SJCRH30 (cell line): Measurements from ENCODE around the gene CNTNAP2. TPM values are rescaled to one million over a fixed set of nuclear protein-coding genes. Genes with fewer than 3 reads are reported as not detected.

Experiments used
- DNase-seq, 2 experiments: peaks; one replicate each; pipeline ENCODE4 v3.0.0-alpha.2; 2015 to 2020
- H3K27ac ChIP-seq: fragments of 250-450 bp; sonication (Bioruptor Pico); 2 replicates; pipeline ENCODE4 v1.5.1; 2020; ENCODE audit warnings: mild to moderate bottlenecking, moderate library complexity
- H3K27me3 ChIP-seq: fragments of 250-450 bp; sonication (Bioruptor Pico); 2 replicates; pipeline ENCODE4 v1.5.1; 2020; ENCODE audit warnings: mild to moderate bottlenecking, moderate library complexity
- H3K36me3 ChIP-seq: fragments of 250-450 bp; sonication (Bioruptor Pico); 2 replicates; pipeline ENCODE4 v1.5.1; 2020; ENCODE audit warnings: mild to moderate bottlenecking, moderate library complexity
- H3K4me1 ChIP-seq: fragments of 250-450 bp; sonication (Bioruptor Pico); 2 replicates; pipeline ENCODE4 v1.5.1; 2020; ENCODE audit warnings: mild to moderate bottlenecking, moderate library complexity
- H3K4me3 ChIP-seq: fragments of 250-450 bp; sonication (Bioruptor Pico); 2 replicates; pipeline ENCODE4 v1.5.1; 2020; ENCODE audit warnings: mild to moderate bottlenecking, moderate library complexity
- H3K9me3 ChIP-seq: fragments of 250-450 bp; sonication (Bioruptor Pico); replicated peaks from 2 replicates; pipeline ENCODE4 v1.5.1; 2020; ENCODE audit warnings: mild to moderate bottlenecking, moderate library complexity
- total RNA-seq: library from RNA; depleted of rRNA; stranded (reverse); fragments of >200 nt; shearing (Covaris generic); gene quantifications from 2 replicates; pipeline ENCODE4 v1.2.3, GENCODE V29; 2014

CNTNAP2 gene
- total RNA-seq, 1 experiment from 2014 or later = not detected

DNA sequence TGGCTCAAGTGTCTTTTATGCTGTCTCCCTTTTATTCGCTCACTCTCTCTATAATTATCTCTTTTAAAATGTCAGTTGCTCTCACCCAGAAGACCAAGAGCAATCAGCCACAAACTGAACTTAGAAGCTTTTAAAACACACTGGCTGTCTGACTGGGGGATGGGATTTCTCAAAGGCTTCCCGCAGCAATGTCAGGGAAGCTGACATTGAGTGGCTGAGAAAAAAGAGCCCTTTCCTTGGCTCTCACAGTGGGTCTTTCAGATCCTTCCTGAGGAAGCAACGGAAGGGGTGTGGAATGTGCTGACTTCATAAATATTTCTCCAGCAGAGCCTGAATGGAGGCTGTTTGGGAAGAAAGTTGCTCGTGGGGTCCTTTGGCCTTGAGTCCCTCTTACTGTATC, 2028.2 kb downstream of the CNTNAP2 start:
- no peak for DNase-seq
- no peak overlapping the region for H3K27ac ChIP-seq

DNA sequence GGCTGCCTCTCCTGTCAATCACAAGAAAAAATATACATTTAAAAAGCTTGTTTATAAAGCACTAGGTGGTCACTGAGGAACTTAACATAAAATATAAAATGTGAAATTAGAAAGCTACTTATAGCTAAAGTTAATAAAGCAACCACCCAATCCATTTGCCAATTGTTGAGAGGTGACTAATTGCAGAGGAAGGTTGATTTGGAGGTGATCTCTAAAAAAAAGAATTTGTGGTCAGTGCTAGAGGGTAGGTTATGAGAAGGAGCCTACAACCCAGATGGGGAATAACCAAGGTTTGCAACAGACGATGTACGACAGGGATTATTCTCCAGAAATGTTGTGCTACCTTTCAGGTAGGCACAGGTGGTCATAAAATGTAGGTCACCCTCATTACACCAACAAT, 2029.7 kb downstream of the CNTNAP2 start:
- no peak overlapping the region for H3K27ac ChIP-seq
- H3K9me3 ChIP-seq = no peaks in the 10 kb centered on the region
- DNase-seq = no peak

More for the DNA sequence above, 2028.2 kb downstream of the CNTNAP2 start:
- Histone ChIP-seq H3K4me3 (no peak overlapping the region), H3K4me1 (no peaks in the 10 kb centered on the region), H3K36me3 (no peaks in the 10 kb centered on the region), H3K27me3 (peaks cover 3% of the 10 kb centered on the region; the same call in 1 of the 2 replicates), H3K9me3 (no peaks in the 10 kb centered on the region)

DNA sequence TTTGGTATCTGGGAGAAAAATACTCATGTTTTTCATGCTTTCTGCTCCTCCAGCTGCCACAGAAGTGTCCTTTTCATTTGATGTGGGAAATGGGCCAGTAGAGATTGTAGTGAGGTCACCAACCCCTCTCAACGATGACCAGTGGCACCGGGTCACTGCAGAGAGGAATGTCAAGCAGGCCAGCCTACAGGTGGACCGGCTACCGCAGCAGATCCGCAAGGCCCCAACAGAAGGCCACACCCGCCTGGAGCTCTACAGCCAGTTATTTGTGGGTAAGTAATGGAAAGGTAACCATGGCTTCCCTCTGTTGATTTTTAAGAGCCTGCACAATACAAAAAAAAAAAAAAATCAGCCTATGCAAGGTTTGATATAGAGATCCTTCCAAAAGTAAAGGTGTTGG, 2030.8 kb downstream of the CNTNAP2 start:
- no peak for DNase-seq
- no peak overlapping the region for H3K4me3 ChIP-seq
- H3K9me3 ChIP-seq = no peaks in the 10 kb centered on the region
- no peaks in the 10 kb centered on the region for H3K4me1 ChIP-seq
- no peaks in the 10 kb centered on the region for H3K36me3 ChIP-seq
- H3K27me3 ChIP-seq = peaks cover 3% of the 10 kb centered on the region; the same call in 1 of the 2 replicates
- no peak overlapping the region for H3K27ac ChIP-seq

More for the DNA sequence above, 2029.7 kb downstream of the CNTNAP2 start:
- H3K4me1 ChIP-seq = no peaks in the 10 kb centered on the region
- H3K36me3 ChIP-seq = no peaks in the 10 kb centered on the region
- peaks cover 3% of the 10 kb centered on the region; the same call in 1 of the 2 replicates for H3K27me3 ChIP-seq
- H3K4me3 ChIP-seq = no peak overlapping the region

DNA sequence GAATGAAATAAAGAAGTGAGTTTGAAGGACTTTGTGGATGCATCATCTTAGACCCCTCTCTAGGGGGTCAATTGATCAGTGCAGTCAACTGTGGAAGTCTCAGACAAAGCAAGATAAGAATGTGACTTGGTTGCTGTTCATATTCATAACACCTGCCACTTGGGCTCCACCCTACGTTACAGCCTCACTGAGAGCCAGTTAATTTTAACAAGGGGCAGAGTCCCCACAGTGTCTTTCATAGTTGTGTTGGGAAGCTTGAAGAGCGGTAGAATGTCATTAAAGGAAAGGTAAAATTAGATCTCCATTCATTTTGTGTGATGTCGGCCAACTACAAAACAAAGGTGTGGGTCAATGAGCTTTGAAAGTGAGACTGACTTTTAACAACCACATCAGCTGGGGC, 2031.9 kb downstream of the CNTNAP2 start:
- H3K36me3 ChIP-seq = no peaks in the 10 kb centered on the region
- H3K4me3 ChIP-seq = no peak overlapping the region

DNA sequence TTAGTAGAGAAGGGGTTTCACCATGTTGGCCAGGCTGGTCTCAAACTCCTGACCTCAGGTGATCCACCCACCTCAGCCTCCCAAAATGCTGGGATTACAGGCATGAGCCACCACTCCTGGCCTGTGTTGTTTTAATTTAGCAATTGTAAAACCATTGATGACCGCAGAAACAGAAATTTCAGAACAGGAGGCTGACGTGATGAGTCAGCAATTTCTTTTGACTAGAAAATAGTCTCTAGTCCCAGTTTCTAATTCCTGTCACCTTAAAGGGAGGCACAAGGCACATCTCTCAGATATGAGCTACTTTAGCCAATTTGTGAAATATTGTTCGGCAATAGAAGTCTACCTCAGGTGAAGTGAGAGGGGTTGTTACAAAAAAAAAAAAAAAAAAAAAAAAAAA, 2033.1 kb downstream of the CNTNAP2 start:
- Histone ChIP-seq H3K4me1 (no peaks in the 10 kb centered on the region), H3K36me3 (no peaks in the 10 kb centered on the region), H3K9me3 (no peaks in the 10 kb centered on the region), H3K27ac (no peak overlapping the region), H3K27me3 (0 out of 2 replicates have a peak, but pooled peaks cover 3% of the 10 kb centered on the region), H3K4me3 (no peak overlapping the region)
- no peak for DNase-seq

More for the DNA sequence above, 2031.9 kb downstream of the CNTNAP2 start:
- Histone ChIP-seq H3K27ac (no peak overlapping the region), H3K4me1 (no peaks in the 10 kb centered on the region), H3K9me3 (no peaks in the 10 kb centered on the region), H3K27me3 (peaks cover 3% of the 10 kb centered on the region; the same call in 1 of the 2 replicates)
- no peak for DNase-seq

DNA sequence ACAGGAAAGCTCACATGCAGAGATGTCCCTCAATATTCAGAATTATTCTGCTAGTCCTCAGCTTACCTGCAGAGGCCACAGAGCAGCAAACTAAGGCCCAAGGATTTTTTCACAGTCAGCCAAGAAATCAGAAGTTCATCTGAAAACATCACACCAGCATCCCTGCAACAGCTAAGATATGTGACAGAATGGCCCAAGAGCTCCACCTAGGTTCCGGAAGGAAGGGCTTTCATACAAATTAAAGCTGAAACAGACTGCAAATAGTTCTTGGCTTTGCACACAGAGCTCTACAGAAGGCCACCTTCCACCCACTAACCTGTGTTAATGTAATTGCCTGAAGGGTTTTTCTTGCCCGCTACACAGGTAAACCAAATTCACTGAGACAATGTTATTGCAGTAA, 2035.2 kb downstream of the CNTNAP2 start:
- Histone ChIP-seq H3K4me1 (no peaks in the 10 kb centered on the region), H3K9me3 (no peaks in the 10 kb centered on the region), H3K4me3 (no peak overlapping the region), H3K27me3 (0 out of 2 replicates have a peak, but pooled peaks cover 3% of the 10 kb centered on the region), H3K36me3 (no peaks in the 10 kb centered on the region), H3K27ac (no peak overlapping the region)
- DNase-seq = no peak

DNA sequence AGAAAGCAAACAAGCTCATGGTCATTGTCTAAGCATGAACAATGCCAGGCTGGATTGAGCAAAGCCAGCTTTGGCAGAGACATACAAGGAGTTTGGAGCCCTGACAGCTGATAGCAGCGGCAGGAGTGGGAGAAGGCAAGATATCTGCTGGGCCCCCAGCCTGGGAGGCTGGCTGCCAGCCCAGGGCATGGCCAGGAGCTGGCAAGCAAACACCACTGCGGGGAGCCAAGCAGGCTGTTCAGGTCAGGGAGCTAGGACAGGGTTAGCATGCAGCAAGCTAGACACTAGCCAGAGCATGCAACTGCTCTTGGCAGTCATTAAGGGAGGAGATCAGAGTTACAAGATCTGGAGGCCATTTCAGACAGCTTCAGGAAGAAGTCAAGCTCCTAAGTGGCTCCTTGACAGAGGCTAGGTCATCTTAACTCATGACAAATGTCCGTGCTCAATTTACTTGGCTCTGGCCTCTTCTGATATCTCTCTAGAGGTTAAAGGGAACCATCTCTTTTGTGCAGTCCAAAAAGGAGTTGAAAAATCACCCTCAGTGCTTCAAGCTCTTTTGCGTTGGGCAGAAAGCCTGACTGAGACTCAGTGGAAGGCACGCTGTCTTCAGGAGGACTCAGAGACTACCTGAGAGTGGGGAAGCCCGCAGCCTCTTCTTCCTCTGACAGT, 2037.1 kb downstream of the CNTNAP2 start:
- Histone ChIP-seq H3K4me3 (no peak overlapping the region), H3K27ac (no peak overlapping the region), H3K9me3 (no peaks in the 10 kb centered on the region), H3K4me1 (no peaks in the 10 kb centered on the region), H3K27me3 (no peaks in the 10 kb centered on the region), H3K36me3 (no peaks in the 10 kb centered on the region)
- no peak for DNase-seq

DNA sequence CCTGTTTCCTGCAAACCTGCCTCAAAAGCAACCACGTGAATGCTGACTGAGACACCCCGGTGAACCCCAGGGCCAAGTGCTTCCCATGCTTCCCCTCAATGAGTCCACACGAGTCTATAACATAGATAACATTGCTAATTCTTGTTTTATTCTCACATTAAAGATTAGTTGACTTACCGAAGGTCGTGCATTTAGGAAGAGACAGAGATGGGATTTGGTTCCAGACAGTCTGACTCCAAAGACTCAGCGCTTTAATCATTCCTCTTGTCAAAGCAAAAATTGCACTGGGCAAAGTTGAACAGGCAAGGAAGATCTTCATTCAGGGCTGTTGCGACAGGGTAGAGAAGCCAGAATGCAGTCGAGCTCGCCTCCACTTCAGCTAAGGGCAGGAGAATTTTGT, 2038.4 kb downstream of the CNTNAP2 start:
- no peak overlapping the region for H3K27ac ChIP-seq
- no peak overlapping the region for H3K4me3 ChIP-seq
- no peaks in the 10 kb centered on the region for H3K9me3 ChIP-seq
- H3K4me1 ChIP-seq = no peaks in the 10 kb centered on the region
- no peaks in the 10 kb centered on the region for H3K27me3 ChIP-seq
- no peak for DNase-seq
- no peaks in the 10 kb centered on the region for H3K36me3 ChIP-seq

DNA sequence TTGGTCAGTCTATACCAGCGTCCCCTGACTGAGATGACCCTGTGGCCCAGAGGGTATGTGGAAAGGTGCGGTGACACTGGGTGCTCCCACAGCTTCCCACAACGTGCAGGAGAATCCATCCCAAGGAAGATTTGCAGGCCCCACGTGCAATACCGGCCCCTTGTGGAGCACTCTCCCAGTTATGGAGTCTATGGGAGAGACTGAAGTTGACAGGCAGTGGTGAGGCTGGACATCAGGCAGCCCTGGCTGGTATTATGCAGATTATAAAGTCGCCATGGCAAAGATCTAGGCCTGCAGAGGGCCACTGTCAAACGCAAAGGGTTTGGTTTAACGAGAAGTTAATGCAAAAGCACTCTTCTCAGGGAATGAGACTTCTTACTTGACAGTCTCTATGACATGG, 2039.2 kb downstream of the CNTNAP2 start:
- no peaks in the 10 kb centered on the region for H3K4me1 ChIP-seq
- H3K9me3 ChIP-seq = no peaks in the 10 kb centered on the region
- DNase-seq = no peak
- H3K4me3 ChIP-seq = no peak overlapping the region
- no peaks in the 10 kb centered on the region for H3K36me3 ChIP-seq
- no peak overlapping the region for H3K27ac ChIP-seq
- H3K27me3 ChIP-seq = no peaks in the 10 kb centered on the region

DNA sequence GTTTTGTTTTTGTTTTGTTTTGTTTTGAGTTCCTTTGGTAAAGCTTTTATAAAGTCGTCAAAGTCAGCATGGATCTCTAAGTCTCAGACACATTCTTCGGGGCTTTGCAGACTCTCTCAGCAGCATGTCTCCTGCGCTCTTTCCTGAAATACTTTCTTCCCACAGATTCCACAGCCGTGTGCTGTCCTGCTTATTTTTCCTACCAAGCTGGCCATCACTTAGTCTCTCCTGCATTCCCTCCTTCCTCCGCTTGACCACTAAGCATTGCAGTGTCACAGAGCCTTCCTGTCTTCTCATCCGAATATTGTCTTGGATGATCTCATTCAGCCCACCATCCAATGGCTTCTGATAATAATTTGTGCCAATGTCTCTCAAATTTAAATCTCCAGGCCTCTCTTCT, 2039.6 kb downstream of the CNTNAP2 start:
- H3K4me3 ChIP-seq = no peak overlapping the region
- no peaks in the 10 kb centered on the region for H3K36me3 ChIP-seq
- no peak overlapping the region for H3K27ac ChIP-seq
- DNase-seq = no peak
- no peaks in the 10 kb centered on the region for H3K9me3 ChIP-seq
- no peaks in the 10 kb centered on the region for H3K4me1 ChIP-seq
- H3K27me3 ChIP-seq = no peaks in the 10 kb centered on the region

DNA sequence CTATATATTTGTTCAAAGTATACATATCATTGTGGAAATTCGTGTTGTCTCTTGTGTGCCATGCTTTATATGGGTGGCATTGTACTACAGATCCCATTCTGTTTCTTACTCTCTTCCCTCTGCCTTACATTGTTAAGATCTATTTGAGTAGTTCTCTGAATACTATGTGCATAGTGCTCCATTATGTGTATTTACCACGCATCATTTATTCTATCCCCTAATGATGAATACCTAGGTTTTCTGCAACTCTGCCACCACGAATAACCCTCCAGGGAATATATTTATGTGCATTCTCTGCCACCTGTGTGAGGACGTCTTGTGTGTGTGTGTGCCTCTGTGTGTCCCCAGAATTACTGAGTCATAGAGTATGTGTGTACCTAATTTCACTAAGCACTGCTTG, 2042.7 kb downstream of the CNTNAP2 start:
- Histone ChIP-seq H3K27me3 (no peaks in the 10 kb centered on the region), H3K36me3 (no peaks in the 10 kb centered on the region), H3K27ac (no peak overlapping the region), H3K9me3 (no peaks in the 10 kb centered on the region), H3K4me3 (no peak overlapping the region), H3K4me1 (no peaks in the 10 kb centered on the region)
- DNase-seq = no peak

DNA sequence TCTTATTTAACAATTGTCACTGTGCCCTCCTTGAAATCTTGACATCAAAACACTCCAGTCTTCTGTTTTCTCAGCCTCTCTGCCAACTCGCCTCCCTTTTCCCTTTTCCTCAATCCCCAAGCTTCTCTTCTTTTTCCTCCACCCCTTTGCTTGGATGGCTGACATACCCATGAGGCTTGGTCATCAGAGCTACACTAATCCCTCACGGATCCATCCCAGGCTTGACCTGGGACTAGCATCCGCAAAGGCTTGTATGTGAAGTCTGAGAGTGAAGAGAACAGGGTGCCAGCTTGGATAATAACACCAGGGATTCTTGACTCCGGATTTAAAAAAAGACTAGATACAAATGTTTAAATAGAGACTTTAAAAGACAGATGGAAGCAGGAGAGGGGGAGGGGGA, 2045.2 kb downstream of the CNTNAP2 start:
- H3K36me3 ChIP-seq = no peaks in the 10 kb centered on the region
- H3K4me3 ChIP-seq = no peak overlapping the region
- no peaks in the 10 kb centered on the region for H3K4me1 ChIP-seq
- H3K27me3 ChIP-seq = no peaks in the 10 kb centered on the region
- H3K9me3 ChIP-seq = no peaks in the 10 kb centered on the region
- no peak for DNase-seq
- H3K27ac ChIP-seq = no peak overlapping the region

DNA sequence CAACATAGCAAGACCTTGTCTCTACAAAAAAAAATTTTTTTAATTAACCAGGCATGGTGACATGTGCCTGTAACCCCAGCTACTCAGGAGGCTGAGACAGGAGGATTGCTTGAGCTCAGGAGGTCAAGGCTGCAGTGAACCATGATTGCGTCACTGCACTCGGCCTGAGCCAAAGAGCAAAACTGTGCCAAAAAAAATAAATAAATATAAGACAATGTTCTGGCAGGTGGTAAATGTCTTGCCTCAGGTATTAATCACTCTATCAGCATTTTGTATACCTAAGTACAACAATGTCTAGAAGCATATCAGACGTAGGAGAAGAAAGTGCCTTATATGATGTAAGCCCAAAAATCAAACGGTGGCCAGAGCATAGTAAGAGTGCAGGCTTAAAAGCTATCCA, 2046.2 kb downstream of the CNTNAP2 start:
- H3K4me1 ChIP-seq = no peaks in the 10 kb centered on the region
- no peaks in the 10 kb centered on the region for H3K27me3 ChIP-seq
- H3K9me3 ChIP-seq = no peaks in the 10 kb centered on the region
- H3K4me3 ChIP-seq = no peak overlapping the region
- DNase-seq = no peak
- no peaks in the 10 kb centered on the region for H3K36me3 ChIP-seq
- no peak overlapping the region for H3K27ac ChIP-seq

DNA sequence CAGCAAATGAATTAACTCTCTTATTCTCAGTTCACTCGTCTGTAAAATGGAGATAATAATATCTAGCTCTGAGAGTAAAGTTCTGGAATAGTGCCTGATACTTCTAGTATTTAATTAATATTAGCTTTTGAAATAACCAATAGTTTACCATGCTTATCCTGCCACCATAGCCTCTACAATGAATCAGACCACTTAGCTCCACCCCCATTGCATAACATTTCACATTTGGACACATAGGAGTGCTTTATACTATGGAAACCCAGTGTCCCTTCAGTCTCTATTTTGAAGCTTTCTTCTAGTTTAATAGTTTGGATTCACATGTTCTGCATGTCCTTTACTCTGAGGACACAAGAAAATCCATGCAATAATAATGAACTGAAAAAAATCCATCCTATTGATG, 2046.6 kb downstream of the CNTNAP2 start:
- H3K36me3 ChIP-seq = no peaks in the 10 kb centered on the region
- H3K27me3 ChIP-seq = no peaks in the 10 kb centered on the region
- H3K4me3 ChIP-seq = no peak overlapping the region
- no peak overlapping the region for H3K27ac ChIP-seq
- H3K4me1 ChIP-seq = no peaks in the 10 kb centered on the region
- DNase-seq = no peak
- no peaks in the 10 kb centered on the region for H3K9me3 ChIP-seq

DNA sequence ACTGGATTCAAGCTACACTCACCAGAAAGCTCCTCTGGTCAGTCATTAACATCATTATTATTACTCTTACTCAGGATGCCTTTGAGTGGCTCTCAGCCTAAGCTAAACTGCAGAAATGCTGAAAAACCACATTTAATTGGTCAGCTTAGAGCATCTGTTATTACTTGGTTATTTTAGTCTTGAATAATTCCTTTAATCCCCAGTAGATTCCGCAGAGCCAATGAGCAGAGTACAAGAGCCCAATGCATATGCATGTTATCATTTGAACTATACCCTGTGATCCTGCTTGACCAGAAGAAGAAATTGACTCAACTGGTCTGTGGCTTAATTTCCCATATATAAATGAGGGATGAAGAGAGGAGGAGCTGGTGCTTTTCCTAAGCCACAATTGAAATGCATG, 2056.3 kb downstream of the CNTNAP2 start:
- Histone ChIP-seq H3K4me1 (no peaks in the 10 kb centered on the region), H3K4me3 (no peak overlapping the region), H3K9me3 (no peaks in the 10 kb centered on the region), H3K36me3 (no peaks in the 10 kb centered on the region), H3K27ac (no peak overlapping the region), H3K27me3 (no peaks in the 10 kb centered on the region; the same call in 1 of the 2 replicates)
- no peak for DNase-seq

DNA sequence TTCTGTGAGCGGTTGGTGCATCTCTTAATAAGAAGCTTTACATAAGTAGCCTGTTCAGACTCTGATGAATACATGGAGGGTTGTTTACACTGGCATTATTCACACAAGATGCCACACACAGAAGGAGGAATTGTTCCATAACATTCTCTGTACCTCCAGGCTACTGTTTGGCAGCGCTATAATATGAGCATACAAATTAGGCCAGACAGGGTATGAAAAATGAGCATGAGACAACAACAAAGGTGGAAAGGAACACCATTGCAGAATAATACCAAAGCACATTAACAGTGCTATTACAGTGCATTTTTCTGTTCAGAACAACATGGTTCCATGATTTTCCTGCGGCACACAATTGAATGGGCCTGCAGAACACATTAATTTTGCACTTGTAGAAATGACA, 2056.8 kb downstream of the CNTNAP2 start:
- no peaks in the 10 kb centered on the region; the same call in 1 of the 2 replicates for H3K27me3 ChIP-seq
- no peaks in the 10 kb centered on the region for H3K36me3 ChIP-seq
- DNase-seq = no peak
- no peak overlapping the region for H3K4me3 ChIP-seq
- H3K4me1 ChIP-seq = no peaks in the 10 kb centered on the region
- no peaks in the 10 kb centered on the region for H3K9me3 ChIP-seq
- H3K27ac ChIP-seq = no peak overlapping the region
